HEK293 (cell line): ENCODE results near the gene CAPN15.

Experiments
- KLF16 ChIP-seq: fragments of 450-650 bp; formaldehyde crosslinking; IDR thresholded peaks from 2 replicates; pipeline ENCODE4 v1.5.1; 2017; ENCODE audit warnings: missing biosample characterization, missing genetic modification characterization
- REPIN1 ChIP-seq: fragments of 450-650 bp; formaldehyde crosslinking; IDR thresholded peaks from 2 replicates; pipeline ENCODE4 v1.5.1; 2017; ENCODE audit warnings: missing biosample characterization, missing genetic modification characterization, low read depth
- ZNF16 ChIP-seq: fragments of 450-650 bp; formaldehyde crosslinking; IDR thresholded peaks from 2 replicates; pipeline ENCODE4 v1.5.1; 2016; ENCODE audit warnings: low read depth, missing biosample characterization, missing genetic modification characterization
- ZNF324 ChIP-seq: fragments of 450-650 bp; formaldehyde crosslinking; IDR thresholded peaks from 2 replicates; pipeline ENCODE4 v1.5.1; 2016; ENCODE audit warnings: missing biosample characterization, missing genetic modification characterization
- ZNF501 ChIP-seq: fragments of 450-650 bp; formaldehyde crosslinking; IDR thresholded peaks from 2 replicates; pipeline ENCODE4 v1.5.1; 2016; ENCODE audit warnings: missing biosample characterization, missing genetic modification characterization
- ZNF544 ChIP-seq: fragments of 450-650 bp; formaldehyde crosslinking; IDR thresholded peaks from 2 replicates; pipeline ENCODE4 v1.5.0; 2017; ENCODE audit warnings: missing biosample characterization, missing genetic modification characterization
- ZNF549 ChIP-seq: fragments of 450-650 bp; IDR thresholded peaks from 2 replicates; pipeline ENCODE4 v1.5.1; 2018; ENCODE audit warnings: missing biosample characterization, missing genetic modification characterization, mild to moderate bottlenecking, inconsistent platforms, moderate library complexity
- TF ChIP-seq, protein P1 (sequence below): fragments of 450-650 bp; formaldehyde crosslinking; IDR thresholded peaks from 2 replicates; pipeline ENCODE4 v1.5.1; 2016; ENCODE audit warnings: missing biosample characterization, missing genetic modification characterization

DNA sequence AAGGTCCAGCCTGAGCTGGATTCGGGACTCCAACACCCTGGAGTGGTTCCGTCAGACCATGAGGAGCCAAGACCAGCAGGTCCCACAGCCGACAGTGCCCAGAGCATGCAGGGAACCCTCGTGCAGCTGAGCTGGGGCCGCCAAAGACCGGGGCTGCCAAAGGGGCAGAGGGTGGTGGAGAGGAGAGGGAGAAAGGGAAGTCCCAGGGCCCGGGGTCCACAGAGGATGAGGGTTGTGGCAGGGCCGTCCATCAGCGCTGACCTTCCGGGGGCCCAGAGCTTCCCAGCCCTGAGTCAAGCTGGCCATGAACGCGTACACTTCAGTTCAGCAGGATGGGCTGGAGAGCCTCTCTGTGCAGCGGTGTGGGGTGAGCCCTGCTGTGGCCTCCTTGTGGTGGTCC, 6.7 kb upstream of the CAPN15 start:
- no peak for TF ChIP-seq ZNF16 (tag by site-specific recombination)
- TF ChIP-seq KLF16 (tag by site-specific recombination) = no peak
- TF ChIP-seq, protein P1, sequence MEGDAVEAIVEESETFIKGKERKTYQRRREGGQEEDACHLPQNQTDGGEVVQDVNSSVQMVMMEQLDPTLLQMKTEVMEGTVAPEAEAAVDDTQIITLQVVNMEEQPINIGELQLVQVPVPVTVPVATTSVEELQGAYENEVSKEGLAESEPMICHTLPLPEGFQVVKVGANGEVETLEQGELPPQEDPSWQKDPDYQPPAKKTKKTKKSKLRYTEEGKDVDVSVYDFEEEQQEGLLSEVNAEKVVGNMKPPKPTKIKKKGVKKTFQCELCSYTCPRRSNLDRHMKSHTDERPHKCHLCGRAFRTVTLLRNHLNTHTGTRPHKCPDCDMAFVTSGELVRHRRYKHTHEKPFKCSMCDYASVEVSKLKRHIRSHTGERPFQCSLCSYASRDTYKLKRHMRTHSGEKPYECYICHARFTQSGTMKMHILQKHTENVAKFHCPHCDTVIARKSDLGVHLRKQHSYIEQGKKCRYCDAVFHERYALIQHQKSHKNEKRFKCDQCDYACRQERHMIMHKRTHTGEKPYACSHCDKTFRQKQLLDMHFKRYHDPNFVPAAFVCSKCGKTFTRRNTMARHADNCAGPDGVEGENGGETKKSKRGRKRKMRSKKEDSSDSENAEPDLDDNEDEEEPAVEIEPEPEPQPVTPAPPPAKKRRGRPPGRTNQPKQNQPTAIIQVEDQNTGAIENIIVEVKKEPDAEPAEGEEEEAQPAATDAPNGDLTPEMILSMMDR (tag by site-specific recombination) = no peak
- TF ChIP-seq ZNF324 (tag by site-specific recombination) = no peak
- TF ChIP-seq ZNF549 = no peak
- no peak for TF ChIP-seq REPIN1 (tag by site-specific recombination)
- TF ChIP-seq ZNF501 (tag by site-specific recombination) = no peak
- TF ChIP-seq ZNF544 = no peak
